SU-DHL-6 (cell line): ENCODE measurements around the gene SH3RF3.

Source experiments
- H2AFZ ChIP-seq: fragments of 200-600 bp; sonication (generic); 2 replicates; pipeline ENCODE4 v1.6.1; 2014; ENCODE audit warnings: low read depth, mild to moderate bottlenecking, moderate library complexity, mixed read lengths, antibody characterized with exemption, low read length; ENCODE audit not compliant: severe bottlenecking
- H3F3A ChIP-seq: fragments of 200-600 bp; shearing (Covaris generic); 2 replicates; pipeline ENCODE4 v1.6.0; 2016; ENCODE audit warnings: antibody characterized with exemption, mild to moderate bottlenecking; ENCODE audit not compliant: insufficient read depth
- H3K27ac ChIP-seq: fragments of 200-600 bp; sonication (generic); 2 replicates; pipeline ENCODE4 v1.5.1; 2016; ENCODE audit warnings: low read depth, mild to moderate bottlenecking, low read length, moderate library complexity, mixed read lengths
- H3K27me3 ChIP-seq: fragments of 200-600 bp; sonication (generic), shearing (Covaris generic); 2 replicates; pipeline ENCODE4 v1.6.0; 2014; ENCODE audit warnings: mild to moderate bottlenecking, low read length
- H3K36me3 ChIP-seq: fragments of 200-600 bp; sonication (generic); 2 replicates; pipeline ENCODE4 v1.6.1; 2014; ENCODE audit warnings: mild to moderate bottlenecking, low read length, mixed read lengths
- H3K4me2 ChIP-seq: fragments of 300-600, 200-600 bp; shearing (Covaris generic), sonication (generic); 2 replicates; pipeline ENCODE4 v1.6.0; 2014; ENCODE audit warnings: low read length, low read depth, mild to moderate bottlenecking; ENCODE audit not compliant: poor library complexity, severe bottlenecking
- H3K4me3 ChIP-seq: fragments of 200-600 bp; sonication (generic); 2 replicates; pipeline ENCODE4 v1.5.1; 2014; ENCODE audit warnings: antibody characterized with exemption, low read length, mild to moderate bottlenecking, mixed read lengths; ENCODE audit not compliant: insufficient read depth, poor library complexity, severe bottlenecking
- H3K79me2 ChIP-seq: fragments of 200-600 bp; sonication (generic); 2 replicates; pipeline ENCODE4 v1.6.1; 2014; ENCODE audit warnings: mild to moderate bottlenecking, low read length, moderate library complexity; ENCODE audit not compliant: insufficient read depth
- H3K9ac ChIP-seq: fragments of 200-600 bp; sonication (generic); 2 replicates; pipeline ENCODE4 v1.7.0; 2014; ENCODE audit warnings: mild to moderate bottlenecking, low read length
- H3K9me2 ChIP-seq: fragments of 200-600 bp; sonication (generic); replicated peaks from 2 replicates; pipeline ENCODE4 v1.6.1; 2014; ENCODE audit warnings: low read length; ENCODE audit not compliant: insufficient read depth
- H3K9me3 ChIP-seq: fragments of 200-600 bp; sonication (generic); 2 replicates; pipeline ENCODE4 v1.6.1; 2014; ENCODE audit warnings: low read length, mixed read lengths; ENCODE audit not compliant: insufficient read depth
- H4K20me1 ChIP-seq: fragments of 200-600 bp; sonication (generic); 2 replicates; pipeline ENCODE4 v1.6.1; 2014; ENCODE audit warnings: low read depth, mild to moderate bottlenecking, antibody characterized with exemption, low read length, moderate library complexity, mixed read lengths
- EZH2phosphoT487 ChIP-seq: fragments of 200-600 bp; sonication (generic), shearing (Covaris generic); conservative IDR thresholded peaks from 2 replicates; pipeline ENCODE4 v1.6.1; 2018; ENCODE audit warnings: mild to moderate bottlenecking, antibody characterized with exemption, low read length, moderate library complexity, mixed read lengths
- TF ChIP-seq, protein P1 (sequence below): fragments of 200-600 bp; sonication (generic); IDR thresholded peaks from one replicate; pipeline ENCODE4 v1.5.1; 2017; ENCODE audit warnings: antibody characterized with exemption, mild to moderate bottlenecking, low read length, moderate library complexity; ENCODE audit not compliant: insufficient read depth, poor library complexity, severe bottlenecking

Gene SH3RF3

DNA sequence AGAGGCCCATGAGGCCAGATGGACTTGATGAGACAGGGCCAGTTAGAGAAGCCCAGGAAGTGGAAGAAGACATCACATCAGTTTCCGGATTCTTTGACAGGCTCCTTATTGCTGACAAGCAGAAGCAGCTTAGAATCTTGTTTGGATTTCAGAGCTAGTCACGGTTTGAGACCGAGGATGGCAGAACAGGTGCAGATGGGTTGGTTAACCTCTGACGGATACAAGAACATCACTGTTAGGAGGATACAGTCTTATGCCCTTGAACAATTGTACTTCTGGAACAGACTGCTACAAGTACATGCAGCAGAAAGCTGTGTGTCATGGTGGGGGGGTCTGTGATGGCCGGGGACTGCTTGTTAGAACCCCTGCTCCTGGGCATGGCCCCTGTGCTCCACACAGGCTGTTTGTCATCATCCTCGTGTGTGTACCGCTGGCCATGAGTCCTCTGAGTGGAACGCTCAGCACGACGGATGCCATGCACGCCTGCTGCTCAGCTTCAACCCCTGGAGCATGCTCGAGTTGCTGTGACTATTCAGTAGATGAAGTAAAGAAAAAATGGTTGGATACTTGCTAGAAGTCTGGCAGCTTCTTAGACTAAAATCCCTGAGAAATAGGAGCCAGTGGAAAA lies 217.7 kb downstream of the SH3RF3 start:
- Histone ChIP-seq H3K9me3 (no peaks in the 10 kb centered on the region), H3K27ac (no peak overlapping the region), H3F3A (no peaks in the 10 kb centered on the region), H4K20me1 (no peaks in the 10 kb centered on the region), H3K79me2 (no peaks in the 10 kb centered on the region), H3K4me3 (no peak overlapping the region), H3K4me2 (no peak overlapping the region), H3K36me3 (no peaks in the 10 kb centered on the region), H2AFZ (no peak overlapping the region), H3K9ac (no peak overlapping the region), H3K27me3 (no peaks in the 10 kb centered on the region), H3K9me2 (no peaks in the 10 kb centered on the region)
- TF ChIP-seq, protein P1, sequence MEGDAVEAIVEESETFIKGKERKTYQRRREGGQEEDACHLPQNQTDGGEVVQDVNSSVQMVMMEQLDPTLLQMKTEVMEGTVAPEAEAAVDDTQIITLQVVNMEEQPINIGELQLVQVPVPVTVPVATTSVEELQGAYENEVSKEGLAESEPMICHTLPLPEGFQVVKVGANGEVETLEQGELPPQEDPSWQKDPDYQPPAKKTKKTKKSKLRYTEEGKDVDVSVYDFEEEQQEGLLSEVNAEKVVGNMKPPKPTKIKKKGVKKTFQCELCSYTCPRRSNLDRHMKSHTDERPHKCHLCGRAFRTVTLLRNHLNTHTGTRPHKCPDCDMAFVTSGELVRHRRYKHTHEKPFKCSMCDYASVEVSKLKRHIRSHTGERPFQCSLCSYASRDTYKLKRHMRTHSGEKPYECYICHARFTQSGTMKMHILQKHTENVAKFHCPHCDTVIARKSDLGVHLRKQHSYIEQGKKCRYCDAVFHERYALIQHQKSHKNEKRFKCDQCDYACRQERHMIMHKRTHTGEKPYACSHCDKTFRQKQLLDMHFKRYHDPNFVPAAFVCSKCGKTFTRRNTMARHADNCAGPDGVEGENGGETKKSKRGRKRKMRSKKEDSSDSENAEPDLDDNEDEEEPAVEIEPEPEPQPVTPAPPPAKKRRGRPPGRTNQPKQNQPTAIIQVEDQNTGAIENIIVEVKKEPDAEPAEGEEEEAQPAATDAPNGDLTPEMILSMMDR = no peak
- no peak for TF ChIP-seq EZH2phosphoT487

GRCh38 chr2:109347626-109348025 lies 218.6 kb downstream of the SH3RF3 start:
- no peaks in the 10 kb centered on the region for H3K27me3 ChIP-seq
- no peak overlapping the region for H3K9ac ChIP-seq
- no peak overlapping the region for H3K4me3 ChIP-seq
- H3K9me3 ChIP-seq = no peaks in the 10 kb centered on the region
- H4K20me1 ChIP-seq = no peaks in the 10 kb centered on the region
- TF ChIP-seq EZH2phosphoT487 = no peak
- TF ChIP-seq, protein P1 = no peak
- H3K4me2 ChIP-seq = no peak overlapping the region
- no peaks in the 10 kb centered on the region for H3K9me2 ChIP-seq
- H2AFZ ChIP-seq = no peak overlapping the region
- no peak overlapping the region for H3K27ac ChIP-seq
- no peaks in the 10 kb centered on the region for H3F3A ChIP-seq
- no peaks in the 10 kb centered on the region for H3K79me2 ChIP-seq
- H3K36me3 ChIP-seq = no peaks in the 10 kb centered on the region

DNA sequence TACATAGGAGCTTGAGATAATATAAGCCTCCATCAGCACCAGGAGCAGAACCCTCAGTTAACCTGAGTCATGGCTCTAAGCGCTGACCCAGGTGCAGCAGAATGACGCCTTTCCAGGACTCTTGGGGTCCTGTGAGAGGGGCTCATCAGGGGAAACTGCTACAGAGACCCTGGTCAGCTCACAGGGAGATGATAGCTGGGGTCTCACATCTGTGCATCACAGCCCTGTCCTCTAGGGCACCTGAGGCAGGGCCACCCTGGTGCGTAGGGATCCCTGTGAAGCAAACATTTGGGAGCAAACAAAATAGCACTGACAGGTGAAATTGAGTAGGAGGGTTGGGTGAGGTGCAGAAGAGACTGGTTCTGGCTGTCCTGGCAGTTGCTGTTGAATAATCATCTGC lies 219.2 kb downstream of the SH3RF3 start:
- H3K9me2 ChIP-seq = no peaks in the 10 kb centered on the region
- H3K9ac ChIP-seq = no peak overlapping the region
- no peak overlapping the region for H3K4me3 ChIP-seq
- H3K36me3 ChIP-seq = no peaks in the 10 kb centered on the region
- no peak overlapping the region for H3K27ac ChIP-seq
- no peaks in the 10 kb centered on the region for H3F3A ChIP-seq
- H3K27me3 ChIP-seq = no peaks in the 10 kb centered on the region
- TF ChIP-seq EZH2phosphoT487 = no peak
- TF ChIP-seq, protein P1 = no peak
- H3K79me2 ChIP-seq = no peaks in the 10 kb centered on the region
- no peaks in the 10 kb centered on the region for H4K20me1 ChIP-seq
- no peaks in the 10 kb centered on the region for H3K9me3 ChIP-seq
- no peak overlapping the region for H3K4me2 ChIP-seq
- H2AFZ ChIP-seq = no peak overlapping the region
